SH-SY5Y (cell line): ENCODE data around the gene PTPRJ.

Experiments
- GATA2 ChIP-seq: IDR thresholded peaks from 2 replicates; pipeline ENCODE4 v1.6.1; 2011; ENCODE audit warnings: mild to moderate bottlenecking, low read depth, low read length
- GATA3 ChIP-seq: IDR thresholded peaks from 2 replicates; pipeline ENCODE4 v1.6.1; 2011; ENCODE audit warnings: low read depth, mild to moderate bottlenecking, low read length, moderate library complexity

DNA sequence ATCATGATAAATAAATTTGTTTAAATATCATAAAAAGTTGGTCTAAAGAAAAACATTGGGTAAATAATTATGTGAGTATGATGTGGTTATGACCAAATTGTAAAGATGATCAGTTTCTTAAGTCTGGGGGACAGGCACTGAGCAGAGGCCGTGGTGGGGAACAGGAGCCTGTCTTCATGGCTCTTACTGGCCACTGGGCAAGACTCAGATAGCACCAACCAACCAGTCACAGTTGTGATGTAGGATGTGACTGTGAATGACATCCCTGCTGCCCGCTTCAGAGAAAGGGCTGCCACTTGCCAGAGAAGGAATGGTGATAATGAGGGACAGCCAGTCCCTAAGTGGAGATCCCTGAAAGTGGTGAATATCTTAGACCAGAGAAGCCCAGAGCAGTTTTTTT, 7.0 kb downstream of the PTPRJ start:
- no peak for TF ChIP-seq GATA2
- no peak for TF ChIP-seq GATA3
